ENCODE measurements around the gene SMURF1.
"Not testable (repeated sequence)": the region's sequence is repeated elsewhere in the genome, so short reads cannot be mapped to it uniquely, and the experiment has no call there.

SMURF1 gene

DNA sequence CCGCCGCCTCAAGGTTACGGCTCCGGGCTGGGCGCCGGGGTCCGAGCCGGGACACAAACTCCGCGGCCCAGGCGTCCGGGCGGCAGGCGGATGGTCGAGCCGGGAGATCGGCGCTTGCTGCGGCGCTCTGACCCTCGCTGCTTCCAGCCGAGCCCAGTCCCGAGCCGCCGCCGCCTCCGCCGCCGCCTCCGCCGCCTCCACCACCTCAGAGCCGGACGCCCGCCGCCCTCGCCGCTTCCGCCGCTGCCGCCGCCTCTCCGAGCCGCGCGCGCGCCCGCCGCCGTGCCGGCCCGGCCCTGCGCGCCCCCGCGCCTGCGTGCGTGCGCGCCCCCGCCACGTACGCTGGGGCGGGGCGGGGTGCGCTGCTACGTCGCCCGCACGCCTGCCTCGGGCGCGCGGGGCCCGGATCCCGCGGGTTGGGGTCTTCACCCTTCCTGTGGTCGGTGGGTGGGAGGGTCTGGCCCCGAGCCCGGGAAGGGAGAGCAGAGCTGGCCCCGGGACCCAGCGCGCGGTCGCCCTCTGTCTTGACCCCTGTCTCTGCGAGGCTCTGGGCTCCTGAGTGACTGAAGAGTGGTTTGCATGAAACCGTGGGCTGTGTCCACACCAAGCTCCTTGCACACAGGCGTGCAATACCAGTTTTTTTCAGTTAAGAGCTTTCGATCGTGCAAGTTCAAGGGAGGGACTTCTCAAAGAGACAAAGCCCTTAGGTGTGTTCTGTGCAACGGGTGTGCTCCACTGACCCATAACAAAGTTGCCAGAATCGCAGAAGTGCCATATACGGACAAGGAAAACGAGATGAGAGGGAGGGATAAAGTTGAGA is at the start of gene SMURF1:
Gene SMURF1 (minus strand): TSS at position 256 of the 820 bp plus-strand sequence. CDS start 328 bp downstream, outside the sequence.
- DNase-seq = peak; percentile 73

DNA sequence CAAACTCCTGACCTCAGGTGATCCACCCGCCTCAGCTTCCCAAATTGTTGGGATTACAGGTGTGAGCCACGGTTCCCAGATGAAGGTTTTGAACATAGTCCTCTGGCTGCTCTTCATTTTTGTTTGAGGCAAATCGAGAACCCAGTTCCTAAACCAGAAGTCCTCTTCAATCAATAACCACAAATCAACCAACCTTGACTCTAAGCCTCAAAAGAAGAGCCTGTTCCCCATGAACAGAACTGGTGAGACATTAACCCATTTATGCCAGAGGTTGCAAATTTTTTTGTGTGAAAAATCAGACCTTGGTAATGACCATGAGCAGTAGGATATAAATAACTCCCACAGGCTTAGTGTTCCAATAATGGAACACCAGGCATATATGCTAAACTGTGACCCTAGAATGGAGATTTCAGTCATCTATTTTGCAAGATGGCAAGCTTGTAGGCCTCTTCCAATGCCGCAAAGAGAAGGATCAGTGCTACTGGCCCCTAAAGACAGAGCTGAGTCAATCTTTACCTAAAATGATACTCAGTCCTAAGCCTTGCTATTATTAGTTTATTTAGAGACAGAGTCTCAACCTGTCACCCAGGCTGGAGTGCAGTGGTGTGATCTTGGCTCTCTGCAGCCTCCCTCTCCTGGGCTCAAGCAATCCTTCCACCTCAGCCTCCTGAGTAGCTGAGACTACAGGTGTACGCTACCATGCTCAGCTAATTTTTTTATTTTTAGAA is 48.1 kb upstream of the SMURF1 start:
- DNase-seq = no peak

- no peak for DNase-seq
Observed at GRCh38 chr7:99190359-99191009, 46.6 kb upstream of the SMURF1 start.

DNA sequence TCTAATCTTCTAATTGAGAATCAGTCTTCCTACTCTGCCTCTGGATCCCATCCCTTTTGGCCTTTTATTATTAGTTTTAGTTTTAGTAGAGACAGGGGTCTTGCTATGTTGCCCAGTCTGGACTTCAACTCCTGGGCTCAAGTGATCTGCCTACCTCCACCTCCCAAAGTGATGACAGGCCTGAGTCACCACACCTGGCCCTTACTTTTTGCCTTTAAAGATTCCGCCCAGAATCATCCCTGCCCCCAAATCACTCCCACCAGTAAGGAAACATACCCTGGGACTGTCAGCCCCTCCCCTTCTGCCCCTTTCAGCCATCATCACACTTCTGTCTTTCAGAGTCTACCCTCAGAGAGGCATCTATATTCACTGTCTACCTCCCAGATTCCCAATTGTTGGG is 45.3 kb upstream of the SMURF1 start:
- DNase-seq = no peak

GRCh38 chr7:99188221-99188620 is 44.3 kb upstream of the SMURF1 start:
- DNase-seq = no peak

DNA sequence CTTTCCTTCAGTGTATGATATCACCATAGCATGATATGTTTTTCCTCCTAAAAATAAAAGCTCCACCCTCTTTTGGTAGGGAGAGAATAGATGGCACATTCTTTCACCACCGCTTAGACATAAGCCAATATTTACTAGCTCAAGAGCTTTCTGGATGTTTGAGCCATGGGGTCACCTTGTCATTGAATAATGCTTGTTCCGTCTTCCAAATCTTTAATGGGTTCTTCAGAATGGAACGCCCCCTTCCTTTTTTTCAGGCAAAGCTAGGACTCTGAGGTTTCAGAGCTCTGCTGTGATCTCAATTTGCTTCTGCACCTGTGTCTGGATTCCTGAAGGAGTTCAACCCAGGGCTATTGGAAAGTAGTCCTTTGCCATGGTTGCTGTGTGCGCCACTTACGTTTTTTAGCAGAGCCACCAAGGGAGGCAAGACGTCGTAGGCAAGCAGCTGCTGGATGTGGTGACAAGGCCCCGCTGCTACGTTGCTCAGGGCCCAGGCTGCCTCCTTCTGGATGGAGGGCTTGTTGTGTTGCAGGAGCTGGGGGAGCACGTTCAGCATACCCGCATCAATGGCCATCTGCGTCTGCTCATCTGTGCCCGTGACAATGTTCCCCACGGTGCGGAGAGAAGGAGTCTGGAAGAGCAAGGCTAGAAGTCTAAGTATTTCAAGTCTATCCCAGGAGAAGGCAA is 40.8 kb upstream of the SMURF1 start:
- DNase-seq = no peak

DNA sequence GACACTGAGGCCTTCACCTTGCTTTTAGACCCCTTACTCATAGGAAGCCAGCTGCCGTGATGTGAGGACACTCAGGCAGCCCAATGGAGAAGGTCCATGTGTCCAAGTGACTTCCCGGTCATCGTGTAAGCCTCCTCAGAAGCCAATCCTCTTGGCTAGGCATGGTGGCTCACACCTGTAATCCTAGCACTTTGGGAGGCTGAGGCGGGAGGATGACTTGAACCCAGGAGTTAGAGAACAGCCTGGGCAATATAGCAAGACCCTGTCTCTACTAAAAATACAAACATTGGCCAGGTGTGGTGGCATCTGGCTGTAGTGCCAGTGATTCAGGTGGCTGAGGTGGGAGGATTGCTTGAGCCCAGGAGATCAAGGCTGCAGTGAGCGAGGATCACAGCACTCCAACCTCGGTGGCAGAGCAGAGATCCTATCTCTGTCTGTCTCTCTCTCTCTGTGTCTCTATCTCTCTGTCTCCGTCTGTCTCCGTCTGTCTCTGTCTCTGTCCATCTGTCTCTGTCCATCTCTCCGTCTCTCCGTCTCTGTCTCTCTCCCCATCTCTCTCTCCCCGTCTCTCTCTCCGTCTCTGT is 36.3 kb upstream of the SMURF1 start:
- DNase-seq = no peak

GRCh38 chr7:99177165-99177564 is 33.3 kb upstream of the SMURF1 start:
- no peak for DNase-seq

DNA sequence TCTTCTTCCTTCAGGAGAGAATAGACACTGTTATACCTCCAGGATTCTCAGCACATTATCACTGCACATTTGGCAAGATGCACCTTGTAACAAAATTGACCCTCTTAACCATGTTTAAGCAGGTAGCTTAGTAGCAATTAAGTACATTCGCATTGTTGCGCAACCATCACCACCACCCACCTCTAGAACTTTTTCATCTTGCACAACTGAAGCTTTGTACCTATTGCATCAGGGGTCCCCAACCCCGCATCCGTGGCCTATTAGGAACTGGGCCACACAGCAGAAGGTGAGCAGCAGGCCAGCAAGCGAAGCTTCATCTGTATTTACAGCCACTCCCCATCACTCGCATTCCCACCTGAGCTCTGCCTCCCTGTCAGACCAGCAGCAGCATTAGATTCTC is 29.9 kb upstream of the SMURF1 start:
- DNase-seq = no peak

GRCh38 chr7:99171731-99172130 is 27.8 kb upstream of the SMURF1 start:
- DNase-seq = no peak

DNA sequence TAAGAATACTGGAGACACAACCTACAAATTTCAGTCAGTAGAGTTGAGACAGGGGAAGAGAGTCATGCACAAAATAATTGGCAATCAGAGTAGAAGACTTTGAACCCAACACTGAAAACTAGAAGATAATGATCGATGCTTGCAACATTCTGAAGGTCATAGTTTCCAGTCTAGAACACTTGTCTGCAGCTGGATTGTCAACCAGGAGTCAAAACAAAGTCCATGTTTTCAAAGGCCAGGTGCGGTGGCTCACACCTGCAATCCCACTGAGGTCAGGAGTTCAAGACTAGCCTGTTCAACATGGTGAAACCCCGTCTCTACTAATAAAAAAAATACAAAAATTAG is 26.8 kb upstream of the SMURF1 start:
- no peak for DNase-seq

- DNase-seq = no peak
Observed at GRCh38 chr7:99170065-99170729, 26.3 kb upstream of the SMURF1 start.

DNA sequence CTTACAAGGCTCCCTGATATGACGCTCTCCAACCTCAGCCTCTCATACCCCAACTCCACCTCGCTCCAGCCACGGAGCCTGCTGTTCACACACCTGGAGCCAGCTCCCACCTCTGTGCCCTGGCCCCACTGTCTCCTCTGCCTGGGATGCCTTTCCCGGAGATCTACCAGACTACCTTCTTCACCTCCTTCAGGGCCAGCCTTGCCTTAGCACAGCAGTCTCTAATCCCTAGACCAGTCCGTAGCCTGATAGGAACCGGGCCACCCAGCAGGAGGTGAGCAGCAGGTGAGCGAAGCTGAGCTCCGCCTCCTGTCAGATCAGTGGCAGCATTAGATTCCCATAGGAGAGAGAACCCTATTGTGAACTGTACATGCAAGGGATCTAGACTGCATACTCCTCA is 23.2 kb upstream of the SMURF1 start:
- DNase-seq = no peak

DNA sequence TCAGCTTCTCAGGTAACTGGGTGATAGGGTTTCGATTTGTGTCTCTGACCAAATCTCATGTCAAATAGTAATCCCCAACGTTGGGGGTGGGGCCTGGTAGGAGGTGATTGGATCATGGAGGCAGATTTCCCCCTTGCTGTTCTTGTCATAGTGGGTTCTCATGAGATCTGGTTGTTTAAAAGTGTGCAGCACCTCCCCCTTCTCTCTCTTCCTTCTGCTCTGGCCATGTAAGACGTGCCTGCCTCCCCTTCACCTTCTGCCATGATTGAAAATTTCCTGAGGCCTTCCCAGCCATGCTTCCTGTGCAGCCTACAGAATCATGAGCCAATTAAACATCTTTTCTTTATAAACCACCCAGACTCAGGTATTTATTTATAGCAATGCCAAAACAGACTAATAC is 21.9 kb upstream of the SMURF1 start:
- DNase-seq = no peak

DNA sequence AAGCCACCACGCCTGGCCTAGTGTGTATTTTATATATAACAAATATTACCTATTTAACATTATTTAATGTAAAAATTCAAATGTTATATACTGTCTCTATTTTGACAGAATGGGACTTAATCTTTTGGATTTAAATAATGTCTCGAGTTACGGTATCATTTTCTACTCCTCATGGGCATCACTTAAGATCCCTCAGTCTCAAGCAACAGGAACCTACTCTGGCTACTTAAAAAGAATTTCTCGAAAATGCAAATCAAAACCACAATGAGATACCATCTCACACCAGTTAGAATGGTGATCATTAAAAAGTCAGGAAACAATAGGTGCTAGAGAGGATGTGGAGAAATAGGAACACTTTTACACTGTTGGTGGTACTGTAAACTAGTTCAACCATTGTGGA is 19.8 kb upstream of the SMURF1 start:
- DNase-seq = not testable (repeated sequence)

DNA sequence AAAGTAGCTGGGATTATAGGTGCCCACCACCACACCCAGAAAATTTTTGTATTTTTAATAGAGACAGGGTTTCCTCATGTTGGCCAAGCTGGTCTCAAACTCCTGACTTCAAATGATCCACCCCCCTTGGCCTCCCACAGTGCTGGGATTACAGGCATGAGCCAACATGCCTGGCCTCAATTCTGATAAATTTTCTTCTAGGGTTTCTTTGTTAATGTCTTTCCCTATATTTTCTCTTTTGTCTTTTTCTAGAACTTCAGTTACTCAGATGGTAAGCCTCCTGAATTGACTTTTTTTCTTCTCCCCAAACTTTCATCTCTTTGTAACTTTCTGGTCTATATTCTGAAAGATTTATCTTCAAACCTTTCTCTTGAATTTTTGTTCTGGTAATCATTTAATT is 12.7 kb upstream of the SMURF1 start:
- DNase-seq = no peak

DNA sequence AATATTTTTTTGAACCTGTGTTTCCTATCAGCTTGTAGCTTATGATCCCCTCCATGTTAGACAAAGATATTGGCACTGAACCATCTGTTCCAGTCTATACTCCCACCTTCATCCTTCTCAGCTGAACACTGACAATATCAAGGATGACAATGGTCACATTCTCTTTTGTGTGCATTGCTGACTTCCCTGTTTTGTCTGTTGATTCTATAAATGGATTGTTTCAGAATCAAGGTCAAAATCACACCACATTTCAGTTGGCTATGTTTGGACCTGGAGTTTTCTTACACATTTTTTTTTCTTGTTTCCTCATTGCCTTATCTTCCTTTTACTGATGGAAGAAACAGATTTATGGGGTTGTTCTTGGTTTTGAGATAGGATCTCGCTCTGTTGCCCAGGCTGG is 11.3 kb upstream of the SMURF1 start:
- DNase-seq = no peak

DNA sequence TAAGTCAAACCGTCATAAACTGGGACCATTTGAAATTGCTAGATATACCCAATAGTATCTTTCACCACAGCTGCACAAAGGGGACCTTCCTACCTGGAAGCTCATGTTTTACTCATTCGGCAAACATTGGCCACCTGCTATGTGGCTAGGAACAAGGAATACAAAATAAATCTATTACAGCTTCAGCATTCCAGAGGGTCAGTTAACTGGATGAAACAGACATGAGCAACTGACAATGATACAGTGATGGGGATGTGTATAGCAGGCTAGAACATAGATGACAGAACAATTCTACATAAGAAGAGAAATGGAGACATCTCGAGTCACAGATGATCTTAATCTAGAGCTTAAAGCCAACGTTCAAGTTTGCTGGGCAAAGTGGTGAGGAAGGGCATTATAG is 3.1 kb upstream of the SMURF1 start:
- no peak for DNase-seq

GRCh38 chr7:99143521-99143852 is 421 bp downstream of the SMURF1 start:
- no peak for DNase-seq

- DNase-seq = peak; percentile 88
Observed at GRCh38 chr7:99142727-99143520, 984 bp downstream of the SMURF1 start.

- DNase-seq = peak; percentile 60
Observed at GRCh38 chr7:99141841-99142726, 1.8 kb downstream of the SMURF1 start.

Data from activated naive CD4-positive, alpha-beta T cell treated with Interleukin-2 at 50 U/mL for 16 hours (primary cell).